Neural cell (in vitro differentiated cells): ENCODE results near the gene FAM110A.
"Not testable (repeated sequence)": the region's sequence is repeated elsewhere in the genome, so short reads cannot be mapped to it uniquely, and the experiment has no call there.

Source experiments
- CTCF ChIP-seq: fragments of 450-650 bp; IDR thresholded peaks from 2 replicates; pipeline ENCODE4 v1.5.1; 2014; ENCODE audit warnings: antibody characterized with exemption, mild to moderate bottlenecking, moderate library complexity; ENCODE audit not compliant: poor library complexity, severe bottlenecking
- REST ChIP-seq: IDR thresholded peaks from 2 replicates; pipeline ENCODE4 v1.6.1; 2012; ENCODE audit warnings: borderline replicate concordance

DNA sequence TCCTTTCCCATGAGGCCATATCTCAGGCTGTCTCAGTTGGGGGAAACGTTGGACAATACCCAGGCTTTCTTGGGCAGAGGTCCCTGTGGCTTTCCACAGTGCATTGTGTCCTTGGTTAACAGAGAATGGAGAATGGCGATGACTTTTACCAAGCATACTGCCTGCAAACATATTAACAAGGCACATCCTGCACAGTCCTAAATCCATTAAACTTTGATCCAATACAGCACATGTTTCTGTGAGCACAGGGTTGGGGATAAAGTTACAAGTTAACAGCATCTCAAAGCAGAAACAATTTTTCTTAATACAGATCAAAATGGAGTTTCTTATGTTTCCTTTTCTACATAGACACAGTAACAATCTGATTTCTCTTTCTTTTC lies 21.1 kb upstream of the FAM110A start:
- not testable (repeated sequence) for TF ChIP-seq CTCF, REST
